GM23248 (cell line): Measurements from ENCODE around the gene TMEM72. TPM values are rescaled to one million over a fixed set of nuclear protein-coding genes. Genes with fewer than 3 reads are reported as not detected.

Source experiments
- DNase-seq: peaks from one replicate; pipeline ENCODE4 v3.0.0-alpha.2; 2015
- H2AFZ ChIP-seq: fragments of 200-600 bp; sonication (generic); 2 replicates; pipeline ENCODE4 v1.6.1; 2016; ENCODE audit warnings: antibody characterized with exemption
- H3F3A ChIP-seq: fragments of 200-600 bp; sonication (generic); 2 replicates; pipeline ENCODE4 v1.6.1; 2016; ENCODE audit warnings: mild to moderate bottlenecking, antibody characterized with exemption, mixed run types; ENCODE audit not compliant: insufficient read depth
- H3K27ac ChIP-seq: fragments of 200-600 bp; sonication (generic); 2 replicates; pipeline ENCODE4 v1.5.1; 2016; ENCODE audit warnings: mild to moderate bottlenecking
- H3K27me3 ChIP-seq: fragments of 200-600 bp; sonication (generic); replicated peaks from 2 replicates; pipeline ENCODE4 v1.6.1; 2016; ENCODE audit warnings: mild to moderate bottlenecking; ENCODE audit not compliant: insufficient read depth
- H3K36me3 ChIP-seq: fragments of 200-600 bp; sonication (generic); 2 replicates; pipeline ENCODE4 v1.6.1; 2016; ENCODE audit warnings: low read depth, mild to moderate bottlenecking
- H3K4me1 ChIP-seq: fragments of 200-600 bp; sonication (generic); 2 replicates; pipeline ENCODE4 v1.6.1; 2016; ENCODE audit warnings: mild to moderate bottlenecking; ENCODE audit not compliant: insufficient read depth
- H3K4me2 ChIP-seq: fragments of 200-600 bp; sonication (generic); one replicate; pipeline ENCODE4 v1.6.1; 2016; ENCODE audit warnings: mild to moderate bottlenecking; ENCODE audit not compliant: unreplicated experiment
- H3K4me3 ChIP-seq: fragments of 200-600 bp; sonication (generic); 2 replicates; pipeline ENCODE4 v1.5.1; 2016; ENCODE audit warnings: mild to moderate bottlenecking
- H3K79me2 ChIP-seq: fragments of 200-600 bp; sonication (generic); 2 replicates; pipeline ENCODE4 v1.6.1; 2016; ENCODE audit warnings: mild to moderate bottlenecking; ENCODE audit not compliant: insufficient read depth
- H3K9ac ChIP-seq: fragments of 200-600 bp; sonication (generic); 2 replicates; pipeline ENCODE4 v1.6.1; 2016; ENCODE audit warnings: mild to moderate bottlenecking
- H3K9me2 ChIP-seq: fragments of 200-600 bp; sonication (generic); 2 replicates; pipeline ENCODE4 v1.6.1; 2016; ENCODE audit warnings: mixed run types, mild to moderate bottlenecking, moderate library complexity; ENCODE audit not compliant: insufficient read depth
- H3K9me3 ChIP-seq: fragments of 200-600 bp; sonication (generic); one replicate; pipeline ENCODE4 v1.6.1; 2017; ENCODE audit warnings: low read depth
- H4K20me1 ChIP-seq: fragments of 200-600 bp; sonication (generic); 2 replicates; pipeline ENCODE4 v1.6.0; 2016; ENCODE audit not compliant: insufficient read depth
- EZH2 ChIP-seq: fragments of 200-600 bp; sonication (generic); IDR thresholded peaks from 2 replicates; pipeline ENCODE4 v1.6.1; 2018; ENCODE audit warnings: antibody characterized with exemption, mild to moderate bottlenecking; ENCODE audit not compliant: insufficient read depth, poor library complexity, severe bottlenecking
- EZH2phosphoT487 ChIP-seq: fragments of 200-600 bp; sonication (generic); IDR thresholded peaks from 2 replicates; pipeline ENCODE4 v1.6.1; 2018; ENCODE audit warnings: antibody characterized with exemption, moderate library complexity, mild to moderate bottlenecking, low read depth; ENCODE audit not compliant: insufficient read depth
- WGBS, 2 experiments: methylation state at CpG; one replicate each; pipeline ENCODE4 v1.1.6; 2015 to 2017; ENCODE audit warnings: low lambda C conversion rate in 2 of 2, low coverage in 1 of 2; ENCODE audit errors: missing lambda C conversion rate in 2 of 2; 5-methylcytosine and 5-hydroxymethylcytosine counted together
- in situ Hi-C: fragments of 300-500 bp; cut with MboI; formaldehyde crosslinking; loops from 2 replicates; pipeline ENCODE4 v1.15.0; 2020
- polyA plus RNA-seq: library from polyadenylated mRNA; unstranded; fragments of >200 nt; fragmentation: Nextera tagmentation; extraction: Ambion mirVana; gene quantifications from 2 replicates; pipeline ENCODE4 v1.2.1, GENCODE V29; 2016
- total RNA-seq: library from RNA; depleted of rRNA; stranded (reverse); fragments of >200 nt; shearing (Covaris generic); gene quantifications from 2 replicates; pipeline ENCODE4 v1.2.3, GENCODE V29; 2014

TMEM72 gene
- total and polyA plus RNA-seq, 2 experiments from 2014 or later, result not detected

GRCh38 chr10:44935201-44935965, 24.2 kb downstream of the TMEM72 start:
- no peaks in the 10 kb centered on the region for H3K36me3 ChIP-seq
- H4K20me1 ChIP-seq, result no peaks in the 10 kb centered on the region
- H3K9me2 ChIP-seq, result no peaks in the 10 kb centered on the region
- H3F3A ChIP-seq, result no peaks in the 10 kb centered on the region; the same call in 1 of the 2 replicates
- peaks cover 12% of the 10 kb centered on the region for H3K4me1 ChIP-seq
- no peak overlapping the region for H3K4me3 ChIP-seq
- H3K9ac ChIP-seq, result peak overlapping the region; percentile 25; the same call in 1 of the 2 replicates
- TF ChIP-seq EZH2 (no peak), EZH2phosphoT487 (no peak)
- in situ Hi-C loops, result no loop called here
- no peaks in the 10 kb centered on the region for H3K79me2 ChIP-seq
- 41% methylated on average over 9 of the region's 9 CpGs for WGBS, 2 experiments
- no peaks in the 10 kb centered on the region for H3K9me3 ChIP-seq
- H3K4me2 ChIP-seq, result peak overlapping the region; percentile 12
- peak overlapping the region; percentile 68 for H3K27ac ChIP-seq
- peak overlapping the region; percentile 45 for H2AFZ ChIP-seq
- DNase-seq, result peak; percentile 89
- no peaks in the 10 kb centered on the region for H3K27me3 ChIP-seq

- Histone ChIP-seq H3K9ac (no peak overlapping the region), H3K4me1 (peaks cover 12% of the 10 kb centered on the region), H3F3A (no peaks in the 10 kb centered on the region; the same call in 1 of the 2 replicates), H3K9me2 (no peaks in the 10 kb centered on the region), H4K20me1 (no peaks in the 10 kb centered on the region), H3K4me2 (peak overlapping the region; percentile 12), H3K36me3 (no peaks in the 10 kb centered on the region), H3K79me2 (no peaks in the 10 kb centered on the region), H3K27me3 (no peaks in the 10 kb centered on the region), H2AFZ (peak overlapping the region; percentile 45), H3K4me3 (no peak overlapping the region), H3K9me3 (no peaks in the 10 kb centered on the region), H3K27ac (peak overlapping the region; percentile 68)
- WGBS, 2 experiments, result 3 to 5% methylated on average over 3 of the region's 3 CpGs
- DNase-seq, result peak; percentile 6
- TF ChIP-seq EZH2phosphoT487, result no peak
- TF ChIP-seq EZH2, result no peak
- in situ Hi-C loops, result no loop called here
Measured at GRCh38 chr10:44935966-44936295, 24.8 kb downstream of the TMEM72 start.

GRCh38 chr10:44936314-44936975, 25.3 kb downstream of the TMEM72 start:
- no peaks in the 10 kb centered on the region for H3K27me3 ChIP-seq
- H4K20me1 ChIP-seq, result no peaks in the 10 kb centered on the region
- peaks cover 12% of the 10 kb centered on the region for H3K4me1 ChIP-seq
- 64 to 71% methylated on average over 7 of the region's 7 CpGs for WGBS, 2 experiments
- no peak overlapping the region for H3K9ac ChIP-seq
- H2AFZ ChIP-seq, result peak overlapping the region; percentile 45; the same call in 1 of the 2 replicates
- no peak overlapping the region for H3K27ac ChIP-seq
- H3K4me3 ChIP-seq, result no peak overlapping the region
- H3K36me3 ChIP-seq, result no peaks in the 10 kb centered on the region
- TF ChIP-seq EZH2, result no peak
- no peak for TF ChIP-seq EZH2phosphoT487
- H3K79me2 ChIP-seq, result no peaks in the 10 kb centered on the region
- DNase-seq, result no peak
- H3K9me3 ChIP-seq, result no peaks in the 10 kb centered on the region
- no peak overlapping the region for H3K4me2 ChIP-seq
- no peaks in the 10 kb centered on the region for H3K9me2 ChIP-seq
- H3F3A ChIP-seq, result no peaks in the 10 kb centered on the region; the same call in 1 of the 2 replicates
- in situ Hi-C loops, result no loop called here

- 69 to 77% methylated on average over 9 of the region's 9 CpGs for WGBS, 2 experiments
- Histone ChIP-seq H3F3A (no peaks in the 10 kb centered on the region; the same call in 1 of the 2 replicates), H3K9me3 (no peaks in the 10 kb centered on the region), H4K20me1 (no peaks in the 10 kb centered on the region), H3K36me3 (no peaks in the 10 kb centered on the region), H3K4me3 (no peak overlapping the region), H3K27ac (no peak overlapping the region), H3K79me2 (no peaks in the 10 kb centered on the region), H3K4me2 (no peak overlapping the region), H3K9ac (no peak overlapping the region), H3K9me2 (no peaks in the 10 kb centered on the region), H3K4me1 (peaks cover 12% of the 10 kb centered on the region), H3K27me3 (no peaks in the 10 kb centered on the region), H2AFZ (no peak overlapping the region)
- DNase-seq, result no peak
- TF ChIP-seq EZH2phosphoT487 (no peak), EZH2 (no peak)
- in situ Hi-C loops, result no loop called here
Measured at GRCh38 chr10:44937196-44938005, 26.3 kb downstream of the TMEM72 start.
